ENCODE results near the gene EXOC8. TPM values are rescaled to one million over a fixed set of nuclear protein-coding genes. Genes with fewer than 3 reads are reported as not detected.

EXOC8 gene
- total RNA-seq, 1 experiment from 2014 or later, result 24.5 TPM

GRCh38 chr1:231384696-231385415 lies 47.2 kb upstream of the EXOC8 start:
- Mint-ChIP-seq H3K9me3 (ENCODE audit: low read depth, unreplicated experiment) (no peaks in the 10 kb centered on the region), H3K36me3 (ENCODE audit: insufficient read depth, unreplicated experiment) (no peaks in the 10 kb centered on the region), H3K4me3 (ENCODE audit: low read depth, unreplicated experiment) (no peak overlapping the region), H3K4me1 (ENCODE audit: low read depth, unreplicated experiment) (peaks cover 30% of the 10 kb centered on the region), H3K27me3 (ENCODE audit: unreplicated experiment) (no peaks in the 10 kb centered on the region), H3K27ac (ENCODE audit: unreplicated experiment) (no peak overlapping the region)
- no TSS peak for BruUV-seq (replicated peaks)
- no peak for DNase-seq
- CTCF ChIA-PET, result interaction anchor here (1.2 kb wide), 1 partner anchor 11 kb away, joined by 4 read pairs; no protein-coding TSS in a partner anchor
- no peak for TF ChIP-seq CTCF (IDR thresholded peaks at IDR 0.05; ENCODE audit: unreplicated experiment)
- intact Hi-C loops (cut with micrococcal nuclease; ENCODE audit: unreplicated experiment), result no loop called here

GRCh38 chr1:231383159-231383860 lies 45.7 kb upstream of the EXOC8 start:
- Mint-ChIP-seq H3K4me1 (ENCODE audit: low read depth, unreplicated experiment) (peaks cover 17% of the 10 kb centered on the region), H3K27ac (ENCODE audit: unreplicated experiment) (no peak overlapping the region), H3K36me3 (ENCODE audit: insufficient read depth, unreplicated experiment) (no peaks in the 10 kb centered on the region), H3K4me3 (ENCODE audit: low read depth, unreplicated experiment) (no peak overlapping the region), H3K9me3 (ENCODE audit: low read depth, unreplicated experiment) (no peaks in the 10 kb centered on the region), H3K27me3 (ENCODE audit: unreplicated experiment) (no peaks in the 10 kb centered on the region)
- CTCF ChIA-PET, result no interaction called here
- no TSS peak for BruUV-seq (replicated peaks)
- intact Hi-C loops (cut with micrococcal nuclease; ENCODE audit: unreplicated experiment), result no loop called here
- no peak for TF ChIP-seq CTCF (IDR thresholded peaks at IDR 0.05; ENCODE audit: unreplicated experiment)
- no peak for DNase-seq

GRCh38 chr1:231382426-231382825 lies 44.8 kb upstream of the EXOC8 start:
- intact Hi-C loops (cut with micrococcal nuclease; ENCODE audit: unreplicated experiment), result no loop called here
- Mint-ChIP-seq H3K4me3 (ENCODE audit: low read depth, unreplicated experiment) (no peak overlapping the region), H3K27ac (ENCODE audit: unreplicated experiment) (no peak overlapping the region), H3K4me1 (ENCODE audit: low read depth, unreplicated experiment) (peaks cover 17% of the 10 kb centered on the region), H3K9me3 (ENCODE audit: low read depth, unreplicated experiment) (no peaks in the 10 kb centered on the region), H3K36me3 (ENCODE audit: insufficient read depth, unreplicated experiment) (no peaks in the 10 kb centered on the region), H3K27me3 (ENCODE audit: unreplicated experiment) (no peaks in the 10 kb centered on the region)
- TF ChIP-seq CTCF (IDR thresholded peaks at IDR 0.05; ENCODE audit: unreplicated experiment), result no peak
- no TSS peak for BruUV-seq (replicated peaks)
- CTCF ChIA-PET, result no interaction called here
- no peak for DNase-seq

GRCh38 chr1:231381729-231382128 lies 44.1 kb upstream of the EXOC8 start:
- H3K36me3 Mint-ChIP-seq (ENCODE audit: insufficient read depth, unreplicated experiment), result no peaks in the 10 kb centered on the region
- H3K4me1 Mint-ChIP-seq (ENCODE audit: low read depth, unreplicated experiment), result peaks cover 22% of the 10 kb centered on the region
- no peak for DNase-seq
- no TSS peak for BruUV-seq (replicated peaks)
- TF ChIP-seq CTCF (IDR thresholded peaks at IDR 0.05; ENCODE audit: unreplicated experiment), result no peak
- intact Hi-C loops (cut with micrococcal nuclease; ENCODE audit: unreplicated experiment), result no loop called here
- no peak overlapping the region for H3K27ac Mint-ChIP-seq (ENCODE audit: unreplicated experiment)
- no peak overlapping the region for H3K4me3 Mint-ChIP-seq (ENCODE audit: low read depth, unreplicated experiment)
- no peaks in the 10 kb centered on the region for H3K9me3 Mint-ChIP-seq (ENCODE audit: low read depth, unreplicated experiment)
- no peaks in the 10 kb centered on the region for H3K27me3 Mint-ChIP-seq (ENCODE audit: unreplicated experiment)
- CTCF ChIA-PET, result no interaction called here

All from Calu3 (cell line).